ENCODE measurements around the gene RNF213. TPM values are rescaled to one million over a fixed set of nuclear protein-coding genes. Genes with fewer than 3 reads are reported as not detected.

Gene RNF213
- total and polyA plus RNA-seq, 2 of the 8 experiments (the other 6 are each of a cell fraction or from before 2014, with no cell fraction given): 33.8 to 62.8 TPM

GRCh38 chr17:80222376-80223141 is 38.1 kb upstream of the RNF213 start:
- Histone ChIP-seq H3K23ac (ENCODE audit: insufficient read length) (no peak overlapping the region), H3K4ac (replicated peaks; ENCODE audit: insufficient read length, low read depth, low read length) (no peak overlapping the region), H3K56ac (replicated peaks; ENCODE audit: insufficient read length, low read depth, low read length) (no peak overlapping the region), H3K18ac (ENCODE audit: extremely low read depth, low read length) (no peak overlapping the region), H3K36me3 (ENCODE audit: control insufficient read depth in 2 of 4, insufficient read depth in 4 of 4, low read length in 3 of 4) (no peaks in the 10 kb centered on the region; a peak in 1 of 8 replicates), H3K4me2 (ENCODE audit: insufficient read depth in 1 of 2, low read depth in 2 of 2, low read length in 2 of 2) (no peak overlapping the region), H3K4me3 (ENCODE audit: extremely low read depth in 1 of 4, insufficient read depth in 2 of 4, low read depth in 3 of 4, low read length in 4 of 4) (no peak overlapping the region), H4K20me1 (replicated peaks in 1 of 2; ENCODE audit: control insufficient read depth in 1 of 2, insufficient read depth in 2 of 2, low read length in 2 of 2) (peaks cover 2 to 10% of the 10 kb centered on the region in 2 experiments), H3K27me3 (replicated peaks in 1 of 4; ENCODE audit: control insufficient read depth in 3 of 4, extremely low read depth in 1 of 4, insufficient read depth in 3 of 4, low read length in 3 of 4) (no peaks in the 10 kb centered on the region; a peak in 1 of 7 replicates), H3K9ac (replicated peaks in 1 of 4; ENCODE audit: extremely low read depth in 1 of 4, low read depth in 3 of 4, low read length in 3 of 4) (no peak overlapping the region), H3K9me3 (ENCODE audit: insufficient read depth in 2 of 2, low read depth in 1 of 2, low read length in 1 of 2) (no peaks in the 10 kb centered on the region), H3K79me1 (ENCODE audit: low read depth, low read length) (peaks cover 6% of the 10 kb centered on the region; the same call in 1 of the 2 replicates), H2BK15ac (ENCODE audit: low read length) (no peak overlapping the region), H2BK120ac (replicated peaks; ENCODE audit: low read depth, low read length) (no peak overlapping the region), H4K91ac (replicated peaks; ENCODE audit: insufficient read length, low read length) (no peak overlapping the region), H2BK12ac (ENCODE audit: low read depth, low read length) (no peak overlapping the region), H3K14ac (ENCODE audit: insufficient read length) (no peak overlapping the region), H3K4me1 (replicated peaks in 1 of 4; ENCODE audit: control insufficient read depth in 3 of 4, insufficient read depth in 4 of 4, low read length in 3 of 4) (peaks cover 0 to 21% (median 11%) of the 10 kb centered on the region in 4 experiments; a peak in 6 of 7 replicates), H2AK5ac (ENCODE audit: low read depth, low read length) (no peak overlapping the region), H3K79me2 (ENCODE audit: control insufficient read depth in 1 of 2, insufficient read depth in 2 of 2, low read length in 2 of 2) (no peaks in the 10 kb centered on the region), H2BK20ac (ENCODE audit: low read length) (no peak overlapping the region), H4K5ac (ENCODE audit: insufficient read length, low read depth, low read length) (no peak overlapping the region), H3K23me2 (ENCODE audit: low read depth, low read length) (peaks cover 10% of the 10 kb centered on the region; the same call in 1 of the 2 replicates), H4K8ac (ENCODE audit: extremely low read depth, insufficient read depth, low read length) (no peak overlapping the region), H2BK5ac (ENCODE audit: low read depth, low read length) (no peak overlapping the region), H3K27ac (ENCODE audit: low read depth, low read length) (no peak overlapping the region), H2AFZ (ENCODE audit: low read length) (no peak overlapping the region)
- POLR2A ChIA-PET (ENCODE audit: partially characterized antibody): no interaction called here
- DNase-seq (ENCODE audit: low read depth in 1 of 2, low spot score in 2 of 2) (no peak), FAIRE-seq (no peak)
- CTCF ChIA-PET (ENCODE audit: partially characterized antibody): no interaction called here
- WGBS, 2 experiments (ENCODE audit: extremely low coverage in 1 of 2, insufficient coverage in 1 of 2, insufficient read length in 1 of 2, insufficient replicate concordance in 2 of 2, low coverage in 1 of 2, low lambda C conversion rate in 2 of 2, missing lambda C conversion rate in 1 of 2): 98% methylated on average over 16 of the region's 18 CpGs; no CpG with 5 or more reads in 1 of the 2 experiments
- TF ChIP-seq BCL11A (IDR thresholded peaks at IDR 0.05; ENCODE audit: low read depth in 2 of 2, low read length in 2 of 2) (no peak), KDM4A (IDR thresholded peaks at IDR 0.05; ENCODE audit: low read depth, low read length, severe bottlenecking) (no peak), RAD21 (IDR thresholded peaks at IDR 0.05 in 1 of 2, conservative IDR thresholded peaks at IDR 0.05 in 1 of 2; ENCODE audit: low read depth in 2 of 2, low read length in 2 of 2) (no peak), KDM1A (IDR thresholded peaks at IDR 0.05; ENCODE audit: borderline replicate concordance, low read length) (no peak), ATF2 (IDR thresholded peaks at IDR 0.05; ENCODE audit: low read length) (no peak), POLR2A (IDR thresholded peaks at IDR 0.05; ENCODE audit: control extremely low read depth in 1 of 2, low read depth in 2 of 2, low read length in 2 of 2) (no peak), SIN3A (conservative IDR thresholded peaks at IDR 0.05 in 1 of 2, IDR thresholded peaks at IDR 0.05 in 1 of 2; ENCODE audit: low read depth in 1 of 2, low read length in 2 of 2) (no peak), CHD1 (IDR thresholded peaks at IDR 0.05; ENCODE audit: low read depth, low read length) (no peak), RFX5 (IDR thresholded peaks at IDR 0.05; ENCODE audit: borderline replicate concordance, low read depth, low read length) (no peak), NRF1 (IDR thresholded peaks at IDR 0.05; ENCODE audit: low read depth, low read length) (no peak), CHD2 (IDR thresholded peaks at IDR 0.05; ENCODE audit: low read length) (no peak)

Measured in H1 (cell line).